HL-60 (cell line): Measurements from ENCODE around the gene DUOX2.

Experiments
- DNase-seq, 2 experiments: peaks; one replicate each; pipeline ENCODE4 v3.0.0-alpha.2; 2010 to 2020; ENCODE audit warnings: low read depth in 1 of 2, low spot score in 1 of 2
- H3K27ac ChIP-seq: fragments of 250-450 bp; sonication (Bioruptor Pico); replicated peaks from 2 replicates; pipeline ENCODE4 v1.5.1; 2020; ENCODE audit warnings: mild to moderate bottlenecking, moderate library complexity
- H3K27me3 ChIP-seq: fragments of 250-450 bp; sonication (Bioruptor Pico); 2 replicates; pipeline ENCODE4 v1.5.1; 2021; ENCODE audit warnings: mild to moderate bottlenecking, moderate library complexity; ENCODE audit not compliant: insufficient read depth, poor library complexity, severe bottlenecking
- H3K4me3 ChIP-seq: replicated peaks from 2 replicates; pipeline ENCODE4 v1.5.1; 2011; ENCODE audit warnings: mild to moderate bottlenecking, control low read depth, low read length; ENCODE audit not compliant: insufficient read depth
- CTCF ChIP-seq: IDR thresholded peaks from one replicate; pipeline ENCODE4 v1.5.1; 2011; ENCODE audit warnings: low read length, control low read depth, inconsistent platforms; ENCODE audit not compliant: insufficient read depth
- GABPA ChIP-seq: IDR thresholded peaks from 2 replicates; pipeline ENCODE4 v1.6.1; 2012; ENCODE audit warnings: low read depth
- POLR2AphosphoS5 ChIP-seq: IDR thresholded peaks from 2 replicates; pipeline ENCODE4 v1.6.1; 2012; ENCODE audit warnings: low read depth
- SPI1 ChIP-seq: IDR thresholded peaks from 2 replicates; pipeline ENCODE4 v1.6.1; 2012; ENCODE audit warnings: low read depth, mild to moderate bottlenecking, borderline replicate concordance
- TF ChIP-seq, protein P1 (sequence below): IDR thresholded peaks from 2 replicates; pipeline ENCODE4 v1.6.1; 2012; ENCODE audit warnings: low read depth; ENCODE audit not compliant: insufficient replicate concordance

Gene DUOX2

DNA sequence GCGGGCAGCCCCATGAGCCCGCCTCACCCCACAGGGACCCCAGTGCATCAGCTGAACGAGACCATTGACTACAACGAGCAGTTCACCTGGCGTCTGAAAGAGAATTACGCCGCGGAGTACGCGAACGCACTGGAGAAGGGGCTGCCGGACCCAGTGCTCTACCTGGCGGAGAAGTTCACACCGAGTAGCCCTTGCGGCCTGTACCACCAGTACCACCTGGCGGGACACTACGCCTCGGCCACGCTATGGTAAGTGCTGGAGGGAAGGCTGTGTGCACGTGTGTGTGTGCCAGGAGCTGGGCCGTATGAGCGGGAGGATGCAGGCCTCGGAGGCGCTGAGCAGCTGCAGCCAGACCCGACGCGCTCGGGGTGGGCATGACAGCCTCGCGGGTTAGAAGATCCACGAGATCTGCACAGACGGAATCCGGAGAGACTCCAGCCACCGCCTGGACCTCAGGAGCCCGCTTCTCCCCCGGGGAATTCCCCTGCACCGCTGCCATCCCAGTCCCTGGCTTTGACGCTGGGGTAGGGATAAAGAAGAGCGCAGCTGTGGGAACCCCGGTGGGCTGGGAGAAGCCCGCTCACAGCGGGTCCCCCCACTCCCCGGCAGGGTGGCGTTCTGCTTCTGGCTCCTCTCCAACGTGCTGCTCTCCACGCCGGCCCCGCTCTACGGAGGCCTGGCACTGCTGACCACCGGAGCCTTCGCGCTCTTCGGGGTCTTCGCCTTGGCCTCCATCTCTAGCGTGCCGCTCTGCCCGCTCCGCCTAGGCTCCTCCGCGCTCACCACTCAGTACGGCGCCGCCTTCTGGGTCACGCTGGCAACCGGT is 2.7 kb upstream of the DUOX2 start:
- TF ChIP-seq GABPA (no peak), CTCF (no peak), SPI1 (no peak), POLR2AphosphoS5 (no peak)
- TF ChIP-seq, protein P1, sequence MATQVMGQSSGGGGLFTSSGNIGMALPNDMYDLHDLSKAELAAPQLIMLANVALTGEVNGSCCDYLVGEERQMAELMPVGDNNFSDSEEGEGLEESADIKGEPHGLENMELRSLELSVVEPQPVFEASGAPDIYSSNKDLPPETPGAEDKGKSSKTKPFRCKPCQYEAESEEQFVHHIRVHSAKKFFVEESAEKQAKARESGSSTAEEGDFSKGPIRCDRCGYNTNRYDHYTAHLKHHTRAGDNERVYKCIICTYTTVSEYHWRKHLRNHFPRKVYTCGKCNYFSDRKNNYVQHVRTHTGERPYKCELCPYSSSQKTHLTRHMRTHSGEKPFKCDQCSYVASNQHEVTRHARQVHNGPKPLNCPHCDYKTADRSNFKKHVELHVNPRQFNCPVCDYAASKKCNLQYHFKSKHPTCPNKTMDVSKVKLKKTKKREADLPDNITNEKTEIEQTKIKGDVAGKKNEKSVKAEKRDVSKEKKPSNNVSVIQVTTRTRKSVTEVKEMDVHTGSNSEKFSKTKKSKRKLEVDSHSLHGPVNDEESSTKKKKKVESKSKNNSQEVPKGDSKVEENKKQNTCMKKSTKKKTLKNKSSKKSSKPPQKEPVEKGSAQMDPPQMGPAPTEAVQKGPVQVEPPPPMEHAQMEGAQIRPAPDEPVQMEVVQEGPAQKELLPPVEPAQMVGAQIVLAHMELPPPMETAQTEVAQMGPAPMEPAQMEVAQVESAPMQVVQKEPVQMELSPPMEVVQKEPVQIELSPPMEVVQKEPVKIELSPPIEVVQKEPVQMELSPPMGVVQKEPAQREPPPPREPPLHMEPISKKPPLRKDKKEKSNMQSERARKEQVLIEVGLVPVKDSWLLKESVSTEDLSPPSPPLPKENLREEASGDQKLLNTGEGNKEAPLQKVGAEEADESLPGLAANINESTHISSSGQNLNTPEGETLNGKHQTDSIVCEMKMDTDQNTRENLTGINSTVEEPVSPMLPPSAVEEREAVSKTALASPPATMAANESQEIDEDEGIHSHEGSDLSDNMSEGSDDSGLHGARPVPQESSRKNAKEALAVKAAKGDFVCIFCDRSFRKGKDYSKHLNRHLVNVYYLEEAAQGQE, result no peak
- Histone ChIP-seq H3K27me3 (peaks cover 63% of the 10 kb centered on the region), H3K4me3 (no peak overlapping the region), H3K27ac (no peak overlapping the region)
- no peak for DNase-seq

DNA sequence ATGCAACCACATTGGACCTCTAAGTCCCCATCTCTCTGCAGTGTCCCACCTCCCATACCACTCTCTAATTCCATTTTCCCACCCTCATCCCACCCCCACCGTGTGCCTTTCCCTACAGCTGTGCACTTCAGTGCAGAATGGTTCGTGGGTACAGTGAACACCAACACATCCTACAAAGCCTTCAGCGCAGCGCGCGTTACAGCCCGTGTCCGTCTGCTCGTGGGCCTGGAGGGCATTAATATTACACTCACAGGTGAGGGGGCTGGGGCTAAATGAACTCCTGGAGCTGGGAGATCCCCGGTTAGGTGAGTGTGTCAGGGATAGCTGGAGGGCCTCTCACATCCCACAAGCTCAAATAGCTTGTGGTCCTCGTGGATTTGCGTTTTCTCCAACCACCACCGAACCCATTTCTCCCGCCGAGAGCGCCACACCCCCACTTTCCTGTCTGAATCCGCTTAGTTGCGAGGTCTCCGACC is 2.1 kb upstream of the DUOX2 start:
- no peak overlapping the region for H3K4me3 ChIP-seq
- no peak overlapping the region for H3K27ac ChIP-seq
- TF ChIP-seq POLR2AphosphoS5 (no peak), GABPA (no peak), SPI1 (no peak), CTCF (no peak)
- TF ChIP-seq, protein P1, result no peak
- no peak for DNase-seq
- H3K27me3 ChIP-seq, result peaks cover 62% of the 10 kb centered on the region

GRCh38 chr15:45115312-45115820 is 1.4 kb upstream of the DUOX2 start:
- no peak for DNase-seq
- TF ChIP-seq GABPA (no peak), SPI1 (no peak), POLR2AphosphoS5 (no peak), CTCF (no peak)
- TF ChIP-seq, protein P1, result no peak
- Histone ChIP-seq H3K4me3 (no peak overlapping the region), H3K27me3 (peaks cover 64% of the 10 kb centered on the region), H3K27ac (no peak overlapping the region)
